Nasal cavity respiratory epithelium epithelial cell of viscerocranial mucosa (primary cell): ENCODE results near the gene LIPG. TPM values are rescaled to one million over a fixed set of nuclear protein-coding genes. Genes with fewer than 3 reads are reported as not detected.

Experiments used
- total RNA-seq: library from RNA; depleted of rRNA; stranded (reverse); fragments of >200 nt; gene quantifications from 2 replicates; pipeline ENCODE4 v1.2.3, GENCODE V29; 2014

LIPG gene
- total RNA-seq: 23.2 and 29.5 TPM in 2 replicates

GRCh38 chr18:49561289-49562193 lies at the start of gene LIPG:
Gene LIPG, plus strand, starts transcription at chr18:49562057. Its CDS starts 252 bp downstream, at chr18:49562309.

Other genes starting within 250 kb of the LIPG start
- 44.4 and 50.5 TPM in 2 replicates for gene DYM, start 101.4 kb upstream of the LIPG start, total RNA-seq
- 18.8 and 29.0 TPM in 2 replicates for gene C18orf32, start 74.8 kb upstream of the LIPG start, total RNA-seq
- gene RPL17, start 69.6 kb upstream of the LIPG start, total RNA-seq: 3,081 and 3,232 TPM in 2 replicates